GM19035 (cell line): ENCODE results near the gene BLVRA.

Source experiments
- ATAC-seq: cut with Tn5 transposase; IDR thresholded peaks from one replicate; pipeline ENCODE4 v1.9.1; 2021; ENCODE audit not compliant: unreplicated experiment

BLVRA gene

DNA sequence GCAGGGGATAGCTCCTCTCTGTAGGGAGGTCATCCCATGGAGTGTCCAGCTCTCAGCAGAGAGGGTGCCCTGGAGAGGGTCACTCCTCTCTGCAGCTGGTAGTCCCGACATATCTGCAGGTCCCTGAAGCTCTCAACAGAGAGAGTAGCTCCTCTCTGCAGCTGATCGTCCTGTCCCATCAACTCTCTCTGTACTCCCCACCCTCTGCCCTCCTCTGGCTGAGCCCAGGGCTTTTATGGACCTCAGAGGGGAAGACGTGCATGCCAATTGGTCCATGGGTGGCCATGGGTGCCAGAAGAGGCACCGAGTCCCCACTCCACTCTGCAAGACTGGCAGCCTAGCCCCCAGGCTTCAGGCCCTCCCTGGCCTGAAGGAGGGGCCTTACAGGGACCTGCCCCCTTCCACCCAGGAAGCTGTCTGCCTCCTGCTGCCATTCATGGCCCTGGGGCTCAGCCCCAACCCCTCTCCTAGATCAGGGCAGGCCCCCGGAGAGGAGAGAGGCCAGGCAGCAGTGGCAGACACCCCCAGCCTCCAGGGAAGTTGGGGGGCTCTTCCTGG is 9.0 kb upstream of the BLVRA start:
- no peak for ATAC-seq

DNA sequence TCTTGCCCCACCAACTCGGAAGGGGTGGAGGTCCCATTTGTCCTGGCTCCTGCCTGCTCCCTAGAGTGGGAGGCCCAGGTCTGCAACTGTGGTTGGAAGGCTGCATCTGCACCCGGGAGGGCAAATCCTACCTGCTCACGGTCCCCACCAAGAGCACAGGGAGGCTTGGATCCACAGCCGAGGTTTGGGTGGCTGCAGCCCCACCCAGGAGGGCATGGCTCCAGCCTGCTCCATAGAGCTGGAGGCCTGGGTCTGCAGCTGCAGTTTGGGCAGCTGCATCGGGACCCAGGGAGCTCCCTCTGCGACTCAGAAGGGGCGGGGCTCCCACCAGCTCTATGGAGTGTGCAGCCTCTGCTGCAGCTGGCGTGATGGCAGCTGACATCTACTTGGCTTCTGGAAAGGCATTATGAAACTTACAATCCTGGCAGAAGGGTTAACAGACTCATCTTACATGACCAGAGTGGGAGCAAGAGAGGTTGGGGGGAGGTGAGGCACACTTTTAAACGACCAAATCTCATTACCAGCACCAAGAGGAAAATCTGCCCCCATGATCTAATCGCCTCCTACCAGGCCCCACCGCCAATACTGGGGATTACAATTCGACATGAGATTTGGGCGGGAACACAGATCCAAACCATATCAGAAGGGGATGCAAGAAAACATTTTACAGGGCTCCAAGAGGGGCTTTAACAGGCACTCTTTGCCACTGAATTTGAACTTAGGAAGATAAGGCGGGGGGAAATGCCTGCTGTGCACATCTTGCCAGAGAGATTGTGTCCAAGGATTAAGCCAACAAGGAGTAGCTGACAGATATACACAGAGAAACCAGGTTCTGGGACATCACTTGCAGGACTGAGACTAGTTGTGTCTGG is 8.2 kb upstream of the BLVRA start:
- no peak for ATAC-seq

DNA sequence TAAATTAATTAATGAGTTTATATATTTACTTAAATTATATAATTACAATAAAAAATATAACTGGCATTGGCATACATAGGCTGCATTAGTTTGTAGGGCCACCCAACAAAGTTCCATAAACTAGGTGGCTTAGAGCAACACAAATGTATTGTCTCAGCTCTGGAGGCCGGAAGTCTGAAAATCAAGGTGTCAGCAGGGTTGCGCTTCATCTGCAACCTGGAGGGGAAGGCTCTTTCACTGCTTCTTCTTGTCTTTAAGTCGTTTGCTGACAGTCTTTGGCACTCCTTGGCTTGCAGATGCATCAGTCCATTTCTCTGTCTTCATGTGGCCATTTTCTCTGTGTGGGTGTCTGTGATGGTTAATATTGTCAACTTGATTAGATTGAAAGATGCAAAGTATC is 6.1 kb upstream of the BLVRA start:
- no peak for ATAC-seq

DNA sequence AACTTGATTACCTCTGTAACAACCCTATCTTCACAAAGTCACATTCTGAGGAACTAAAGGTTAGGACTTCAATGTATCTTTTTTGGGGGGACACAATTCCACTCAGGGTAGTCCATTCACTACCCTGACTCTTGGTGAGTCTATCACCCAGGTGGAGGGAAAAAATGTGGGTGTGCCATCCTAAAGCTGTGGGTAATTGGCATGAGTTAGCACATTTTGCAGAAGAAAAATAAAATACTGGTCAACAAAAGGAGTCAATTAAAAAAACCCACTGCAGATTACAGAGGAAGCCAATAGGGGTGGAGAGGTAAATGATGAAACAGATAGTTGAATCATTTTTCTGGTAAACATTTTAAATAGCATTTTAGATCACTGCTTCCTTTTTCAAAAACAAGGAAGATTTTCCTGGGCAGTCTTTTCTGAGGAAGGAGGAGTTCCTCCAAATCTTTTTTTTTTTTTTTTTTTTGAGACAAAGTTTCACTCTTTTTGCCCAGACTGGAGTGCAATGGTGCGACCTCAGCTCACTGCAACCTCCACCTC is 5.1 kb upstream of the BLVRA start:
- no peak for ATAC-seq

DNA sequence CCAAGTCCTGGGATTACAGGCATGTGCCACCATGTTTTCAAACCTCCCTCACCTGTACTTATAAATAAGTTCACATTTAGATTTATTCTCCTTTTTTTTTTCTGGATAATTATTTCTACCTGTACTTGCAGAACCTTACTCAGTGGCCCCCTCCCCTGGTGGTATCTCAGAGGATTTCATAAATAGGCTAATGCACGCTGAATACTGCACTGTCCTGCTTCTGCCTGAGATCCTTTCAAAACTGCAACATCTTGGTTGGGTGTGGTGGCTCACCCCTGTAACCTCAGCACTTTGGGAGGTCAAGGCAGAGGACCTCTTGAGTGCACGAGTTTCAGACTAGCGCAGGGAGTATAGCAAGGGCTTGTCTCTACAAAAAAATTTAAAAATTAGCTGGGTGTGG is 4.6 kb upstream of the BLVRA start:
- no peak for ATAC-seq

DNA sequence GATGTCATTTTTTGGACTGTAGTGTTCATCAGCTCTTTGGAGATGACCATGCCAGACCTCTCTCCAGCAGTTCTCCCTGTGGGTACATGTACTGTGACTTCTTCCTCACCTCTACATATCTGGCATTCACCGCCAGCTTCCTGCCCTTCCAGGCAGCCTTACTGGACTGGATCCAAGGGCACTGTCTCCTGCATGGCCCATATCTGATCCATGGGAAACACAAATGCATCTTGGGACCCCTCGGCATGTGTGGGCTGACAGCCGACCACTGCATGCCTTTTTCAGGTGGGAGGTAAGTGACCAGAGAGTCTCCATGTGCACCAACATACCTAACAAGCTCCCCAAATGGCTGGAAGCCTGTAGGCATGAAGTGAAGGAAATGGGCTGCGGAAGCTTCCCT is 3.9 kb upstream of the BLVRA start:
- ATAC-seq: no peak

DNA sequence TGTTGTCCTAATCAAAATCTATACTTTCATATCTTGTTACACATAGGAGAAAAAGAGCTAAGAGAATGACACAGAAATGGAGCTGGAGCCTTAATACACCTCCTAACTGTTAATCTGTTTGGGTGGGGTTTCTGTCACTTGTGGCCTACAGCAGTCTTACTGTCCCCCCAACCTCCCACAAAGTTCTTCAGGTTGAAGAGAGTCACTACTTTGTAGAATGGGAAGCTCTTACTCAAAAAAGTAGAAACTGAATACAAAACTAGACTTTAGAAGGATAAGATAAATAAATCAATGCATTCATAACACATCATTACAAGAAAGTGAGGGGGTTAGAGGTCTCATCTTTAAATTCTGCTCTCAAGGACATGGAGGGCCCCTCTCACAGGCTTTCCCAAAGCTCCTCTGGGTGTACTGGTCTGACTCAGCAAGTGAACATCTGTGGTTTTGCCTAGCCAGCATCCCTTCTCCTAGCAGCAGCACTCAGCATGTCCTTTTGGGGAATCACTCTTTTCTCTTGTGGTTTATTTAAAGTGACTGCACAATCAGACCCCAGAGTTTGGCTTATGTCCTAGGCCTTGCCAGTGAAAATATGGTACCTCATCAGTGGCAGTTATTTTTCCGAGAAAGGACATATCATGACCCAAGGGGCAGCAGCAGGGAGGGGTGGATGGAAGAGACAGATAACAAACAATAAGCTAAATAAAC is 2.0 kb upstream of the BLVRA start:
- ATAC-seq: no peak

DNA sequence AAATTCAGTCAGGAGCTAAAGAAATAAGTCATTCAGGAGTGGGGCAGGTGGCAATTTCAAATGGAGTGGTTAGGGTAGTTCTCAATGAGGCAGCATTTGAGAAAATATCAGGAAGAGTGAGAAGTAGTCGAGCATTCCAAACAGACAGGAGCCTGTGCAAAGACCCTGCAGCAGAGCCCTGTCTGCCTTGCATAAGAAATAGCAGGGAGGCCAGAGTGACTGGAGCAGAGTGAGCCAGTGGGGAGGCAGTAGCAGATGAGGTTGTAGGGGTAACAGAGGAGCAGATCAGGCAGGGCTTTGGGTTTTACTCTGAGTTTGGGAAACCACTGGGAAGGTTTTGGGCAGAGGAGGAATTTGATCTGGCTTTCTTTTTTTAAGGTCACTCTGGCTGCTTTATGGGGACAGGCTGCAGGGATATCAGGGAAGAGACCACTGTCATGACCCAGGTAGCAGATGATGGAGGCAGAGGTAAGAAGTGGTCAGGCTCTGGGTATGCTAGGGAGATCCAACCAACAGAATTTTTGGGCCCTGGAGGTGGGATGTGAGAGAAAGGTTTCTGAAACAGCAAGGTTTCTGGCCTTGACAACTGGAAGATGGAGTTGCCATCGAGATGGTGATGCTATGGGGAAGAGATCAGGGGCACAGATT is 1.3 kb upstream of the BLVRA start:
- ATAC-seq: no peak

DNA sequence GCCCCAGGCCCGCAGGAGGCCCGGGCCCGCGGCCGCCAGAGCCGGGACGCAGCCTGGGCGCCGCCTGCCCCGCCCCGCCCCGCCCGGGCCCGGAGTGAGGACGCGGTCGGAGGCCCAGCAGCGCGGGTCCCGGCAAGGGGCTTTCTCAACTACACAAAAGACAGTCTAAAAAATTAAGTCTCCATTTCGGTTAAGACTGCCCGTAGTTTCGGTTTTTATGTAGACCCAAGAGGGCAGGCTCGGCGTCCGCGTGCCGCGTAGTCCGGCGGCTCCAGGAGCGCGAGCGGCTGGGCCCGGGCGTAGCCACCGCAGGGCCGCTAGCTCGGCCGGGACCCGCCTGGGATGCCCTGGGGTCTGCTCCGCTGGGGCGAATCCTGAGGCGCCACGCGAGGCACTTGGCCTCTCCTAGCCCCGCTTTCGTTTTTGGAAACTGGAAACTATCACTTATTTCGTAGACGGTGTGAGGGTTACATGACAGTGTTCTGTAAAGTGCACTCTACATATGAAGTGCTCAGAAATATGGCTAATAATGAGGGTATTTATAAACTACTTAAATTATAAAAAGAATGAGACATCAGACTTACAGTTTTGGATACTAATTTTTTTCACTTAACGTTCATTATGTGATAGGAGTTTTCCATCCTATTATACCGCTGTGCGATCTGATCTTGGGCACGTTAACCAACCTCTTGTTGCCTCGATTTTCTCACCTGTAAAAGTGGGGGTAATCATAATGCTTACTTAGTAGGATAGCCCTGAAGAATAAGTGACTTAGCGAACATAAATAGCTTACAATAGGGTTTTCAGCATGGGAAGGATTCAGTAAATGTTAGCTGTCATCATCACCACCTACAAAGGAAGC is 573 bp downstream of the BLVRA start:
- ATAC-seq: peak; percentile 62

DNA sequence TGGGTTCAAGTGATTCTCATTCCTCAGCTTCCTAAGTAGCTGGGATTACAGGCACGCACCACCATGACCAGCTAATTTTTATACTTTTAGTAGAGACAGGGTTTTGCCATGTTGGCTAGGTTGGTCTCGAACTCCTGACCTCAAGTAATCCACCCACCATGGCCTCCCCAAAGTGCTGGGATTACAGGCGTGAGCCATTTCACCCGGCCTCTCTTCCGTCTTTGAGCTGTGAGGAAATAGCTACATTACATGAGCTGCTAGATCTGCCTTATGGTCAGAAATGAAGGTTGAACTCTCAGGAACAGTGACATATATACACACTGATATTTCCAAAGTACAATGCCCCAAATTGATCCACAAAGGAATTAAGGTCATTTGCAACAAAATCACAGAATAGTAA is 2.4 kb downstream of the BLVRA start:
- no peak for ATAC-seq

DNA sequence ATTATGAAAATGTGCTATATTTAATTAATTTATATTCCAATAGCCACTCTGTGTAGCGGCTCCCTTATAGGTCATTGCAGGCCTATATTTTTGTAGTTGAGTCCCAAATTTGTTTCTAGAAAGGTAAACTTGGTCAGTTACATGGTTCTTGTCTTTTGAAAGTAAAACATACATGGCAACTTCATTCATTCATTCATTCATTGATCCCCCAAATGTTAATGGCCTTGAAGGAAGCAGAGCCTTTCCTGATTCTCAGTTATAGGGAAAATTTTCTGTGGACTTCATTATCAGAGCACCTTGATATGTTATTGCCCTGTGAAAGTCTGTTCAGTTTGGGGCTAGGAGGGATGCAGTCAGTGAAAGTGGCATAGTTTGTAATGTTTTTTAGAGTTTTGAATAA is 2.9 kb downstream of the BLVRA start:
- ATAC-seq: no peak

DNA sequence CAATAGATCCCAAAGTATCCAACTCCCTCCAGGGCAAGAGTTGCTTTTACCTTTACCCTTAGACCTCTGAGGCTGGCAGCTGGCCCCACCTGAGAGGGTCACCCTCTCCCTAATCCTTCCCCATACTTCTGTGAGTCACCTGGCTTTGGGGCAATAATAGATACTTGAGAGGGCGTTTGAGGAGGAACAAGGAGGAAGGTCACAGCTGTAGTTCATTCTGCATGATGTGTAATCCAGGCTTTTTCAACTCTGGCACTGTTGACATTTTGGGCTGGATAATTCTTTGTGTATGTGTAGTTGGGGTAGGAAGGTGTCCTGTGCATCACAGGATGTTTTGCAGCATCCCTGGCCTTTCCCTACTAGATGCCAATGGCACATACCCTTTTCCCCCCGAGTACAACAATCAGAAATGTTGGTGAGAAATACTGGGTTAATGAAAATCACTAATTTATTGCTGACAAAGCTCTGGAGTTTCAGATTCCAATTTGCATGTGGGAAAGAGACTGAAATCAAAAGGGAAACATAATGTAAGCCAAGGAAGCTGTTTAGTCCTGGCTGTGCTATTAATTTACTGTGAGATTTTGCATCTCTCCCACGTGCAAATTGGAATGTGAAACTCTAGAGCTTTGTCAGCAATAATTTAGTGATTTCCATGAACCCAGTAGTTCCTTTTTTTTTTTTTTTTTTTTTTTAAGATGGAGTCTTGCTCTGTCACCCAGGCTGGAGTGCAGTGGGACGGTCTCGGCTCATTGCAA is 3.6 kb downstream of the BLVRA start:
- ATAC-seq: no peak

DNA sequence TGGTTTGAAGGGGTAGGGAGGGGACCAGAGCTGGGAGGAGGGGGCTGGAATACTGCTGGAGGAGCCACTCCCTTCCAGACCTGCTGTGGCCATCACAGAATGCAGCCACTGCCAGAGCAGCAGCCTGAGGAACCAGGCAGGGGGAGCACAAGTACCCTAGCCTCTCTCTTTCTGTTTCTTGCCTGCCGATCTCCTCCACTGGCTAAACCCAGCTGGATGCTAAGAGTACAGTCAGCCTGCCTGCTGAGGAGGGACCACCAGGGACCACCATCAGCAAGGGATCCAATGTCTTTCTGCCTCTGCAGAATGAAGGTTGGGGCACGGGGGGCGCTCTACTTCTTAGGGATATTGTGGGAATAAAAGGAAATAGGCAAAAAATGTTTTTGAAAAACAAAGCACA is 4.7 kb downstream of the BLVRA start:
- ATAC-seq: no peak

DNA sequence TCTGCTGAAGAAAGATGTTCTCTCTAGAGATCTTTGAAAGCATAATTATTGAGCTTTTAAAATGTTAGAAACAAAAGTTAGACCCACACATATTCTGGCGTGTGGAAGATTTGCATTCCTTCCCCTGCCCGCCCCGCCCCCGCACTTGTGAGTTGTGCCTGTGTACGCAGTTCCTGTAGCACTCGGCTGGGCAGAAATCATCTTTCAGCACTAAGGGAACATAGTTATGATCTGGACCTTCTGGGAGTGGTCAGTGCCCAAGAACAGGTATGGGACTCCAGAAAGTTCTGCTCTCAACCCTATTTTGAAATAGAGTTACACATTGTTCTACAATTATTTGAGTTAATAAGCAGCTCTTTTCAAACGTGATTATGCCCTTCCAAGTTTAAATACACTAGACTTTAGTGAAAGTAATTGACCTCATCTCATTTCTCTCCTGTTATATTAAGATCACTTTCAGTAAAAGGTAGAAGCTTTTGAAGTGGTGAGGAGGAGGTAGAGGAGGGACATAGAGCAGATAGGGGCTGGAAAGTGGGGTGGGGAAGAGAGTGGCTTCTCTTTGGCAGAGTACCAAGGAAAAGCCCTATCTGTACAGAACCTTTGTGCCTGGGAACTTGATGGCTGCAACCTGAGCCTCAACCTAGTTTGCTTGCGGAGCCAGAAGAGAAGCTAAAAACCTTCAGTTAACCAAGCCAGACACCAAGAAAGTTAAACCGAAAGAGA is 5.7 kb downstream of the BLVRA start:
- peak; percentile 47 for ATAC-seq

DNA sequence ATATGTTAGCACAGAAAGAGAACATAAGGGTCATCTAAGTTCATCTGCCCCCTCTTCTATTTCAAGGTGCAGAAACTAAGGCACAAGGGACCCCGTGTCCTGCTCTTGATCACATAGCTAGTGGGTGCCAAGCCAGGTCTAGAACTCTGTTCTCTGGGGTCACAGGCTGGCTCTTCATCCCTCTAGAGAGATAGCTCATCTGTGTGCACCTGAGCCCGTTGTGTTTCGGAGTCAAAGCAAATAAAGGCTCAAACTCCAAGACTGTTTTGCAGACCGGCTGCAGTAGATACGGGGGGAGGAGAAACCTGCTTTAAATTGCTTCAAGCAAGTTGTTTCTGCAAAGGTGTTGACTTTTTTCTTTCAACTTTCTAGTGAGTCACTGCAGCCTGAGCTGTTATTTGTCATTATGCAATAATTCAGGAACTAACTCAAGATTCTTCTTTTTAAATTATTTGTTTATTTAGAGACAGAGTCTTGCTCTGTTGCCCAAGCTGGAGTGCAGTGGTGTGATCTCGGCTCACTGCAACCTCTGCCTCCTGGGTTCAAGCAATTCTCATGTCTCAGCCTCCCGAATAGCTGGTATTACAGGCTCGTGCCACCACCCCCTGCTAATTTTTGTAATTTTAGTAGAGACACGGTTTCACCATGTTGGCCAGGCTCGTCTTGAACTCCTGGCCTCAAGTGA is 6.5 kb downstream of the BLVRA start:
- ATAC-seq: no peak

DNA sequence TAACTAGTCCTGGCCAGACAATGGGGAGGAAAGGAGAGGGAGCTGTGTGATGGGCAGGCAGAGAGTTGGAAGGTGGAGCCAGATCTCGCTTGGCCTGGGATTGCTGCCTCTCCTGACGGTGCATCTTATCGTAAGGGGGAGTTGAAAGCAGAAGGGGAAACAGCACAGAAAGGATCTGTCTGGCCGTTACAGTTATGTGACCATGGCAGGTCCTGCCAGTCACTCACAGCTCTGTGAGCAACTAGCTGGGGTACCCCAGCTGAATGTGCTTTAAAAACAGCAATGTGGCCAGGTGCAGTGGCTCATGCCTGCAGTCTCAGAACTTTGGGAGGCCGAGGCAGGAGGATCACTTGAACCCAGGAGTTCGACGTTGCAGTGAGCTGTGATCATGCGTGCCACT is 8.1 kb downstream of the BLVRA start:
- no peak for ATAC-seq

DNA sequence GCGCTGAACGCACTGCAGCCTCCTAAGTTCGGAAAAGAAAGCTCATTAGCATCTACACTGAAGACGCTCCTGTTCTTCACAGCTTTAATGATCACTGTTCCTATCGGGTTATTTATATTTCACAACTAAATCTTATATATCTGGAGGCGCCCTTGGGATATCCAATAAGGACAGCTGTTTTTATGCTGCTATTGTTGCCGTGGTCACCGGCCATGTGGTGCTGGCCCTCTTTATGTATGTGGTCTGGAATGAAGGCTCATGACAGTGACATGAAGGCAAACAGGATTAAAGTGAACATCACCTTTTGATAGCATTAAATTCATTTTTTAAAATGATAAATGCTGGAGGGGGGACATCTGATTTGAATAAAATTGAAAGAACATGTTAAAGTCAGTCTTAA is 8.8 kb downstream of the BLVRA start:
- ATAC-seq: no peak

DNA sequence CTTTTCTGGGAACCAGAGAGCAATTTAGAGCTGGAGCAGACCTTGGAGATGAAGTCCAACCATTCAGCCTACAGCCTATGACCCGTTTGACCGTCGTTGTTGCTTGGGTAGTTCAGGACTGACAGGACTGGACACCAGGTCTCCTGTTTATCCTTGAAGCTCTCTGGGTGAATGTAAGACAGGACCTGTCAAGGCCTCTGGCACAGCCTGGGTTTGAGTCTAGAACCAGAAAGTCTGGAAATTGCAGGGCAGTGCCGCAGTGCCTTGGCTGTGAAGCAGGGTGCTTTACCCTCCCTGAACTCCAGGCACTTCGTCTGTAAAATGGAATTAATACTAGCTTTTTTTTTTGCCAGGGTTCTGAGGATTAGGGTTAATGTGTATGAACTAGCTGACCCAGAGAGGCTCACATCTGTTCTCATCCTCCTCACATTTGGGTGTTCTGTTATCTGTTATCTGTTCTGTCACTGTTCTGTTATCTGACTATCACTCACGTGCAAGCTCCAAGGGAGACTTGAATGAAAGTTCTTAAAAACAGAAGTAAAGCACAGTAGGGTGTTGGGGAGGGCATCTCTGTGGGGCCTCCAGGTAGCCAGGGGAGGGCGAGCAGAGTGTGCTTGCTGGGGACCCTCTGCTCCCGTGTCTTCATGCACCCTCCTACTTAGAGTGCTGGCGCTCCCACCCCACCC is 9.9 kb downstream of the BLVRA start:
- ATAC-seq: no peak
